Suppressor macrophage treated with lipopolysaccharide for 4 hours (primary cell): ENCODE data around the gene GRID2.
"Not testable (repeated sequence)": the region's sequence is repeated elsewhere in the genome, so short reads cannot be mapped to it uniquely, and the experiment has no call there.

ENCODE experiments used
- DNase-seq: peaks from one replicate; pipeline ENCODE4 v3.0.0-alpha.2; 2020

Gene GRID2

GRCh38 chr4:92305878-92306520, 2.2 kb downstream of the GRID2 start:
- DNase-seq, result no peak

GRCh38 chr4:92307181-92307580, 3.4 kb downstream of the GRID2 start:
- no peak for DNase-seq

GRCh38 chr4:92307866-92308265, 4.1 kb downstream of the GRID2 start:
- no peak for DNase-seq

GRCh38 chr4:92317047-92317446, 13.3 kb downstream of the GRID2 start:
- no peak for DNase-seq

- no peak for DNase-seq
Measured at GRCh38 chr4:92328095-92328494, 24.3 kb downstream of the GRID2 start.

GRCh38 chr4:92333016-92333415, 29.2 kb downstream of the GRID2 start:
- no peak for DNase-seq

- no peak for DNase-seq
Measured at GRCh38 chr4:92334716-92335350, 31.1 kb downstream of the GRID2 start.

- no peak for DNase-seq
Measured at GRCh38 chr4:92339676-92340075, 35.9 kb downstream of the GRID2 start.

- DNase-seq, result no peak
Measured at GRCh38 chr4:92344216-92344615, 40.5 kb downstream of the GRID2 start.

GRCh38 chr4:92346289-92346688, 42.5 kb downstream of the GRID2 start:
- no peak for DNase-seq

- DNase-seq, result no peak
Measured at GRCh38 chr4:92357966-92358365, 54.2 kb downstream of the GRID2 start.

- no peak for DNase-seq
Measured at GRCh38 chr4:92359491-92359890, 55.7 kb downstream of the GRID2 start.

GRCh38 chr4:92362028-92362427, 58.3 kb downstream of the GRID2 start:
- no peak for DNase-seq

- DNase-seq, result no peak
Measured at GRCh38 chr4:92368653-92369052, 64.9 kb downstream of the GRID2 start.

GRCh38 chr4:92381616-92382015, 77.8 kb downstream of the GRID2 start:
- no peak for DNase-seq

- no peak for DNase-seq
Measured at GRCh38 chr4:92382128-92382527, 78.4 kb downstream of the GRID2 start.

GRCh38 chr4:92387459-92388069, 83.8 kb downstream of the GRID2 start:
- peak; percentile 47 for DNase-seq

- DNase-seq, result no peak
Measured at GRCh38 chr4:92399032-92399431, 95.3 kb downstream of the GRID2 start.

GRCh38 chr4:92403525-92403924, 99.8 kb downstream of the GRID2 start:
- not testable (repeated sequence) for DNase-seq

GRCh38 chr4:92406488-92406887, 102.7 kb downstream of the GRID2 start:
- DNase-seq, result no peak

GRCh38 chr4:92421920-92422319, 118.2 kb downstream of the GRID2 start:
- DNase-seq, result no peak

- no peak for DNase-seq
Measured at GRCh38 chr4:92433272-92433758, 129.5 kb downstream of the GRID2 start.

GRCh38 chr4:92438722-92439121, 135.0 kb downstream of the GRID2 start:
- not testable (repeated sequence) for DNase-seq

GRCh38 chr4:92442131-92442530, 138.4 kb downstream of the GRID2 start:
- not testable (repeated sequence) for DNase-seq
